B cell (primary cell): ENCODE measurements around the gene RPAP2. TPM values are rescaled to one million over a fixed set of nuclear protein-coding genes. Genes with fewer than 3 reads are reported as not detected.

Source experiments
- ATAC-seq: fragments of 200-7000 bp; cut with Tn5 transposase; one replicate; pipeline ENCODE4 v1.10.0; 2021; ENCODE audit warnings: low read depth, mild to moderate bottlenecking, moderate number of reproducible peaks, moderate library complexity
- CTCF ChIA-PET: fragments of 350-600 bp; sonication (Branson Sonifier 250); formaldehyde crosslinking; loops from one replicate; lab custom pipeline; 2021; ENCODE audit warnings: antibody characterized with exemption, inconsistent platforms; lab: Charles Lee
- POLR2A ChIA-PET: fragments of 350-600 bp; sonication (Branson Sonifier 250); formaldehyde crosslinking; loops from one replicate; lab custom pipeline; 2021; ENCODE audit warnings: antibody characterized with exemption; lab: Charles Lee
- DNase-seq: peaks from one replicate; pipeline ENCODE4 v3.0.0; 2013
- H2AFZ ChIP-seq: 2 replicates; pipeline ENCODE4 v1.6.1; 2012; ENCODE audit warnings: mild to moderate bottlenecking, low read depth, low read length; ENCODE audit not compliant: insufficient read depth, poor library complexity, severe bottlenecking
- H3K27ac ChIP-seq, 2 donors: 1 replicate in 1 of 2; 2 replicates in 1 of 2; pipeline ENCODE4 v1.5.1; 2012 to 2013; ENCODE audit warnings: low read length in 2 of 2, mild to moderate bottlenecking in 2 of 2, moderate library complexity in 1 of 2
- H3K27me3 ChIP-seq, 4 experiments: fragments of 200-600 bp in 1 of 4; sonication (generic) in 1 of 4; replicated peaks in 1 of 4; 1 replicate in 2 of 4; 2 replicates in 2 of 4; pipeline versions ENCODE4 v1.6.1 to v1.7.0; 2013 to 2016; ENCODE audit warnings: low read length in 3 of 4, mild to moderate bottlenecking in 2 of 4, mixed read lengths in 1 of 4, moderate library complexity in 1 of 4; ENCODE audit not compliant: insufficient read depth in 4 of 4, control insufficient read depth in 3 of 4; ENCODE audit errors: control extremely low read depth in 1 of 4
- H3K36me3 ChIP-seq, 2 experiments: replicated peaks in 1 of 2; 1 replicate in 1 of 2; 2 replicates in 1 of 2; pipeline versions ENCODE4 v1.6.1 to v1.7.1; 2013; ENCODE audit warnings: low read length in 1 of 2; ENCODE audit not compliant: insufficient read depth in 2 of 2, control insufficient read depth in 1 of 2; ENCODE audit errors: control extremely low read depth in 1 of 2, extremely low read depth in 1 of 2
- H3K4me1 ChIP-seq, 2 donors: fragments of 200-600 bp in 1 of 2; sonication (generic) in 1 of 2; 1 replicate in 1 of 2; 2 replicates in 1 of 2; pipeline versions ENCODE4 v1.5.1 to v1.6.1; 2013 to 2017; ENCODE audit warnings: low read length in 2 of 2; ENCODE audit not compliant: control insufficient read depth in 2 of 2, insufficient read depth in 2 of 2
- H3K4me2 ChIP-seq: replicated peaks from 2 replicates; pipeline ENCODE3; 2012; ENCODE audit warnings: mild to moderate bottlenecking, low read depth, low read length; ENCODE audit not compliant: poor library complexity, severe bottlenecking
- H3K4me3 ChIP-seq, 5 experiments: fragments of 200-600 bp in 1 of 5; sonication (generic) in 1 of 5; 1 replicate in 3 of 5; 2 replicates in 2 of 5; pipeline versions ENCODE4 v1.5.1 to v1.7.0; 2011 to 2016; ENCODE audit warnings: low read length in 4 of 5, mild to moderate bottlenecking in 4 of 5, low read depth in 2 of 5, control low read depth in 1 of 5, moderate library complexity in 1 of 5; ENCODE audit not compliant: insufficient read depth in 1 of 5; ENCODE audit errors: control extremely low read depth in 1 of 5, extremely low read depth in 1 of 5
- H3K79me2 ChIP-seq: fragments of 200-600 bp; sonication (generic); one replicate; pipeline ENCODE4 v1.6.0; 2016; ENCODE audit warnings: low read length; ENCODE audit not compliant: control insufficient read depth, insufficient read depth
- H3K9ac ChIP-seq: fragments of 200-600 bp; sonication (generic); 2 replicates; pipeline ENCODE4 v1.6.1; 2017; ENCODE audit warnings: mild to moderate bottlenecking, low read length, moderate library complexity
- H3K9me3 ChIP-seq, 3 donors: one replicate each; pipeline versions ENCODE4 v1.6.1 to v1.7.1; 2013; ENCODE audit warnings: low read length in 2 of 3; ENCODE audit not compliant: control insufficient read depth in 2 of 3, insufficient read depth in 1 of 3; ENCODE audit errors: control extremely low read depth in 1 of 3
- H4K20me1 ChIP-seq: 2 replicates; pipeline ENCODE4 v1.6.0; 2012; ENCODE audit warnings: mild to moderate bottlenecking, low read length; ENCODE audit not compliant: insufficient read depth, control insufficient read depth, poor library complexity, severe bottlenecking
- H3K27ac Mint-ChIP-seq: one replicate; pipeline ENCODE4 v1.8.0; 2021; ENCODE audit warnings: mixed read lengths
- H3K27me3 Mint-ChIP-seq: one replicate; pipeline ENCODE4 v1.8.0; 2021; ENCODE audit warnings: mixed read lengths
- H3K4me1 Mint-ChIP-seq: one replicate; pipeline ENCODE4 v1.8.0; 2021; ENCODE audit warnings: mixed read lengths
- H3K4me3 Mint-ChIP-seq: one replicate; pipeline ENCODE4 v1.8.0; 2021; ENCODE audit warnings: mixed read lengths
- H3K9me3 Mint-ChIP-seq: one replicate; pipeline ENCODE4 v1.8.0; 2022; ENCODE audit warnings: mixed read lengths; ENCODE audit not compliant: insufficient read depth
- EZH2 ChIP-seq: IDR thresholded peaks from 2 replicates; pipeline ENCODE4 v1.6.1; 2012; ENCODE audit warnings: borderline replicate concordance, low read depth, mild to moderate bottlenecking, moderate library complexity, low read length; ENCODE audit not compliant: insufficient read depth, poor library complexity, severe bottlenecking
- WGBS: methylation state at CpG from one replicate; pipeline ENCODE4 v1.1.5; 2013; ENCODE audit warnings: missing lambda C conversion rate; ENCODE audit not compliant: insufficient coverage; 5-methylcytosine and 5-hydroxymethylcytosine counted together
- intact Hi-C: fragments of 100-400 bp; cut with micrococcal nuclease; formaldehyde crosslinking; loops from one replicate; pipeline ENCODE4 v1.10.0; 2022
- polyA plus RNA-seq: library from polyadenylated mRNA; depleted of rRNA; stranded (reverse); fragments of >200 nt; gene quantifications from 2 replicates; pipeline ENCODE4 v1.2.3, GENCODE V29; 2012
- total RNA-seq, 2 donors: library from RNA; stranded (reverse); fragments of 120-200 nt in 1 of 2; gene quantifications; 1 replicate in 1 of 2; 2 replicates in 1 of 2; pipeline versions ENCODE4 v1.2.3 to v1.2.4, GENCODE V29; 2013 to 2022
- TF ChIP-seq, protein P1 (sequence below): fragments of 200-600 bp; IDR thresholded peaks from one replicate; pipeline ENCODE4 v1.8.0; 2022; ENCODE audit warnings: antibody characterized with exemption, mild to moderate bottlenecking

Gene RPAP2
- total and polyA plus RNA-seq, 2 donors (not counting 1 experiment from before 2014, with no cell fraction given), result 6.3 to 31.6 TPM

- ATAC-seq (no peak), DNase-seq (no peak)
- no peak overlapping the region for H2AFZ ChIP-seq
- no peaks in the 10 kb centered on the region for H3K79me2 ChIP-seq
- no peaks in the 10 kb centered on the region for H3K4me1 Mint-ChIP-seq
- no peak overlapping the region for H3K4me3 ChIP-seq
- H3K9ac ChIP-seq, result no peak overlapping the region
- no peak overlapping the region for H3K4me3 Mint-ChIP-seq
- H3K9me3 Mint-ChIP-seq, result no peaks in the 10 kb centered on the region
- no peak overlapping the region for H3K27ac ChIP-seq
- H3K4me2 ChIP-seq, result no peak overlapping the region
- POLR2A ChIA-PET, result no interaction called here
- H3K27ac Mint-ChIP-seq, result no peak overlapping the region
- no peaks in the 10 kb centered on the region for H3K27me3 ChIP-seq
- CTCF ChIA-PET, result no interaction called here
- peaks cover 0 to 2% of the 10 kb centered on the region in 2 experiments for H3K36me3 ChIP-seq
- intact Hi-C loops, result no loop called here
- WGBS, result no CpG with 5 or more reads among the region's 2 CpGs
- no peaks in the 10 kb centered on the region for H3K4me1 ChIP-seq
- no peaks in the 10 kb centered on the region for H3K27me3 Mint-ChIP-seq
- H4K20me1 ChIP-seq, result no peaks in the 10 kb centered on the region
- H3K9me3 ChIP-seq, result no peaks in the 10 kb centered on the region
- TF ChIP-seq, protein P1, sequence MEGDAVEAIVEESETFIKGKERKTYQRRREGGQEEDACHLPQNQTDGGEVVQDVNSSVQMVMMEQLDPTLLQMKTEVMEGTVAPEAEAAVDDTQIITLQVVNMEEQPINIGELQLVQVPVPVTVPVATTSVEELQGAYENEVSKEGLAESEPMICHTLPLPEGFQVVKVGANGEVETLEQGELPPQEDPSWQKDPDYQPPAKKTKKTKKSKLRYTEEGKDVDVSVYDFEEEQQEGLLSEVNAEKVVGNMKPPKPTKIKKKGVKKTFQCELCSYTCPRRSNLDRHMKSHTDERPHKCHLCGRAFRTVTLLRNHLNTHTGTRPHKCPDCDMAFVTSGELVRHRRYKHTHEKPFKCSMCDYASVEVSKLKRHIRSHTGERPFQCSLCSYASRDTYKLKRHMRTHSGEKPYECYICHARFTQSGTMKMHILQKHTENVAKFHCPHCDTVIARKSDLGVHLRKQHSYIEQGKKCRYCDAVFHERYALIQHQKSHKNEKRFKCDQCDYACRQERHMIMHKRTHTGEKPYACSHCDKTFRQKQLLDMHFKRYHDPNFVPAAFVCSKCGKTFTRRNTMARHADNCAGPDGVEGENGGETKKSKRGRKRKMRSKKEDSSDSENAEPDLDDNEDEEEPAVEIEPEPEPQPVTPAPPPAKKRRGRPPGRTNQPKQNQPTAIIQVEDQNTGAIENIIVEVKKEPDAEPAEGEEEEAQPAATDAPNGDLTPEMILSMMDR, result no peak
- no peak for TF ChIP-seq EZH2
These were observed 73.3 kb downstream of the RPAP2 start for GRCh38 chr1:92372164-92372563.

DNA sequence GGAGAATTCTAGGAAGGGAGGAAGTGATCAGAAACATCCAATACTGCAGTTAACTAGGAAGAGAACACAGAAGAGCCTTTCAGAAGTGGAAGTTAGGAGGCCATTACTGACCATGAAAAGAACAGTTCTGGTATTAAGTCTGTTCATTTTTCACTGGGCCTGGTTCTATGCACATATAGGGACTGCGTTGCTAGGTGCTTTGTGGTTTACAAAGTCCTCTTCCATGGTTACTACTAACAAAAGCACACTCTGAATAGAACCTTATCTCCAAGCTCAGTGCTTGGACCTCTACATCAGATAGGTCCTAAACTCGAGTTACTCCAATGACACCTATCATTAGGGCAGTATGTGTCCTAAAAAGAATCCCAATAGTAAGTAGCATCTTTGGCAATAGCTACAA is 75.4 kb downstream of the RPAP2 start:
- DNase-seq (no peak), ATAC-seq (no peak)
- no CpG with 5 or more reads among the region's 2 CpGs for WGBS
- Histone ChIP-seq H3K27ac (no peak overlapping the region), H3K9ac (no peak overlapping the region), H3K79me2 (no peaks in the 10 kb centered on the region), H3K27me3 (no peaks in the 10 kb centered on the region), H3K36me3 (peaks cover 0 to 2% of the 10 kb centered on the region in 2 experiments), H3K9me3 (no peaks in the 10 kb centered on the region), H2AFZ (no peak overlapping the region), H3K4me3 (no peak overlapping the region), H3K4me2 (no peak overlapping the region), H3K4me1 (no peaks in the 10 kb centered on the region), H4K20me1 (no peaks in the 10 kb centered on the region)
- POLR2A ChIA-PET, result no interaction called here
- Mint-ChIP-seq H3K9me3 (no peaks in the 10 kb centered on the region), H3K27me3 (no peaks in the 10 kb centered on the region), H3K4me1 (no peaks in the 10 kb centered on the region), H3K4me3 (no peak overlapping the region), H3K27ac (no peak overlapping the region)
- CTCF ChIA-PET, result no interaction called here
- TF ChIP-seq, protein P1, result no peak
- TF ChIP-seq EZH2, result no peak
- intact Hi-C loops, result no loop called here
